HEK293T (cell line): ENCODE measurements around the gene CTTN.

Experiments used
- ARNT ChIP-seq: fragments of 450-650 bp; IDR thresholded peaks from 2 replicates; pipeline ENCODE4 v1.6.1; 2017; ENCODE audit warnings: mild to moderate bottlenecking
- BHLHE40 ChIP-seq: fragments of 450-650 bp; IDR thresholded peaks from 2 replicates; pipeline ENCODE4 v1.6.1; 2016; ENCODE audit warnings: mild to moderate bottlenecking, moderate library complexity, borderline replicate concordance
- CTBP1 ChIP-seq: fragments of 450-650 bp; IDR thresholded peaks from 2 replicates; pipeline ENCODE4 v1.6.1; 2016; ENCODE audit warnings: borderline replicate concordance
- FOXK2 ChIP-seq: fragments of 450-650 bp; IDR thresholded peaks from 2 replicates; pipeline ENCODE4 v1.6.1; 2016; ENCODE audit warnings: mild to moderate bottlenecking
- HDGF ChIP-seq: fragments of 450-650 bp; IDR thresholded peaks from 2 replicates; pipeline ENCODE4 v1.6.1; 2017; ENCODE audit warnings: antibody characterized with exemption, borderline replicate concordance
- NFRKB ChIP-seq: fragments of 450-650 bp; IDR thresholded peaks from 2 replicates; pipeline ENCODE4 v1.6.1; 2016; ENCODE audit warnings: mild to moderate bottlenecking, moderate library complexity
- SP1 ChIP-seq: fragments of 450-650 bp; IDR thresholded peaks from 2 replicates; pipeline ENCODE4 v1.6.1; 2017
- SUZ12 ChIP-seq: fragments of 450-650 bp; IDR thresholded peaks from 2 replicates; pipeline ENCODE4 v1.6.1; 2016; ENCODE audit warnings: mild to moderate bottlenecking

- TF ChIP-seq NFRKB (no peak), SP1 (no peak), ARNT (no peak), BHLHE40 (no peak), FOXK2 (no peak), SUZ12 (no peak), HDGF (no peak), CTBP1 (no peak)
These were observed 5.9 kb downstream of the CTTN start for GRCh38 chr11:70404244-70404643.
